GM12878 (cell line): ENCODE data around the gene SLC25A13. TPM values are rescaled to one million over a fixed set of nuclear protein-coding genes. Genes with fewer than 3 reads are reported as not detected.

Source experiments
- ATAC-seq: fragments of 200-7000 bp; cut with Tn5 transposase; 3 replicates; pipeline ENCODE4 v1.9.1; 2020; ENCODE audit warnings: mild to moderate bottlenecking, moderate library complexity
- BruUV-seq: library from RNA; stranded (reverse); fragments of 400-500 nt; replicated peaks from 2 replicates; lab custom pipeline; 2021; lab: Mats Ljungman, UMichigan
- CTCF ChIA-PET: fragments of 300-600 bp; sonication (Branson Sonifier 250); formaldehyde crosslinking; extraction: SDS; loops from one replicate; lab custom pipeline; 2021; ENCODE audit warnings: inconsistent platforms; lab: Yijun Ruan, JAX
- POLR2A ChIA-PET: fragments of 350-600 bp; formaldehyde crosslinking; extraction: SDS; loops from one replicate; lab custom pipeline; 2021; ENCODE audit warnings: inconsistent platforms; lab: Charles Lee
- RAD21 ChIA-PET: fragments of 300-600 bp; sonication (Branson Sonifier 250); formaldehyde crosslinking; loops from one replicate; lab custom pipeline; 2023; ENCODE audit warnings: antibody characterized with exemption; ENCODE audit not compliant: unreplicated experiment; lab: Charles Lee
- SMC1A ChIA-PET: fragments of 300-600 bp; sonication (Branson Sonifier 250); formaldehyde crosslinking; loops from one replicate; lab custom pipeline; 2023; ENCODE audit not compliant: unreplicated experiment, uncharacterized antibody; lab: Charles Lee
- DNase-seq: peaks from one replicate; pipeline ENCODE4 v3.0.0-alpha.2; 2011; ENCODE audit warnings: low read depth, low spot score
- FAIRE-seq: peaks from 3 replicates; lab custom pipeline; 2011; peaks lifted over from hg19 to GRCh38; lab: Jason Lieb, UNC
- H2AFZ ChIP-seq: 2 replicates; pipeline ENCODE4 v1.6.0; 2011; ENCODE audit warnings: low read depth, low read length, control low read depth; ENCODE audit not compliant: control insufficient read depth
- H3K27ac ChIP-seq: 2 replicates; pipeline ENCODE4 v1.5.1; 2011; ENCODE audit warnings: control low read depth; ENCODE audit not compliant: control insufficient read depth, insufficient read depth
- H3K27me3 ChIP-seq, 2 experiments: replicated peaks in 1 of 2; 2 replicates each; pipeline versions ENCODE4 v1.6.0 to v1.6.1; 2011; ENCODE audit warnings: low read length in 1 of 2; ENCODE audit not compliant: control insufficient read depth in 2 of 2, insufficient read depth in 2 of 2
- H3K36me3 ChIP-seq, 2 experiments: 2 replicates each; pipeline ENCODE4 v1.5.1; 2011; ENCODE audit warnings: low read length in 1 of 2; ENCODE audit not compliant: control insufficient read depth in 2 of 2, insufficient read depth in 2 of 2
- H3K4me1 ChIP-seq: 2 replicates; pipeline ENCODE4 v1.6.1; 2011; ENCODE audit warnings: mild to moderate bottlenecking, low read length, moderate library complexity, mixed read lengths; ENCODE audit not compliant: control insufficient read depth, insufficient read depth
- H3K4me2 ChIP-seq: 2 replicates; pipeline ENCODE4 v1.6.0; 2011; ENCODE audit warnings: control low read depth; ENCODE audit not compliant: control insufficient read depth, insufficient read depth
- H3K4me3 ChIP-seq: fragments of 200-600 bp; sonication (generic); 2 replicates; pipeline ENCODE4 v1.5.1; 2016
- H3K79me2 ChIP-seq: 2 replicates; pipeline ENCODE4 v1.6.0; 2011; ENCODE audit warnings: low read length; ENCODE audit not compliant: control insufficient read depth, insufficient read depth
- H3K9ac ChIP-seq: 2 replicates; pipeline ENCODE4 v1.8.0; 2011; ENCODE audit warnings: low read length, control low read depth, mixed read lengths; ENCODE audit not compliant: control insufficient read depth, insufficient read depth
- H3K9me3 ChIP-seq: replicated peaks from 3 replicates; pipeline ENCODE4 v1.5.1; 2011; ENCODE audit warnings: mild to moderate bottlenecking, low read length; ENCODE audit not compliant: control insufficient read depth, insufficient read depth
- H4K20me1 ChIP-seq: 2 replicates; pipeline ENCODE4 v1.6.0; 2011; ENCODE audit not compliant: control insufficient read depth, insufficient read depth
- BMI1 ChIP-seq: fragments of 450-650 bp; IDR thresholded peaks from 2 replicates; pipeline ENCODE4 v1.6.1; 2016; ENCODE audit warnings: mild to moderate bottlenecking, moderate library complexity, borderline replicate concordance
- CHD4 ChIP-seq: fragments of 200-600 bp; sonication (generic); IDR thresholded peaks from 2 replicates; pipeline ENCODE4 v1.6.1; 2016; ENCODE audit warnings: mild to moderate bottlenecking
- E2F8 ChIP-seq: fragments of 450-650 bp; IDR thresholded peaks from 2 replicates; pipeline ENCODE4 v1.6.1; 2018; ENCODE audit warnings: mild to moderate bottlenecking, low read depth, moderate library complexity; ENCODE audit not compliant: partially characterized antibody
- EGR1 ChIP-seq, 2 experiments: IDR thresholded peaks; 1 replicate in 1 of 2; 2 replicates in 1 of 2; pipeline ENCODE4 v1.6.1; 2011 to 2012; ENCODE audit warnings: low read depth in 2 of 2, low read length in 2 of 2, borderline replicate concordance in 1 of 2, mild to moderate bottlenecking in 1 of 2, moderate library complexity in 1 of 2
- FOXK2 ChIP-seq: fragments of 450-650 bp; IDR thresholded peaks from 2 replicates; pipeline ENCODE4 v1.6.1; 2017; ENCODE audit warnings: mild to moderate bottlenecking, moderate library complexity
- FOXM1 ChIP-seq: IDR thresholded peaks from 2 replicates; pipeline ENCODE4 v1.6.1; 2012; ENCODE audit warnings: low read depth, mild to moderate bottlenecking, inconsistent platforms, low read length, moderate library complexity
- HCFC1 ChIP-seq: fragments of 150-350 bp; IDR thresholded peaks from 2 replicates; pipeline ENCODE4 v1.6.1; 2014; ENCODE audit warnings: low read length
- HDAC2 ChIP-seq: fragments of 200-600 bp; sonication (generic); IDR thresholded peaks from 2 replicates; pipeline ENCODE4 v1.6.1; 2017
- KAT2A ChIP-seq: conservative IDR thresholded peaks from 2 replicates; pipeline ENCODE4 v1.6.1; 2011; ENCODE audit warnings: low read depth, low read length; ENCODE audit not compliant: control insufficient read depth
- MEF2B ChIP-seq: fragments of 450-650 bp; IDR thresholded peaks from 2 replicates; pipeline ENCODE4 v1.6.1; 2018; ENCODE audit warnings: mild to moderate bottlenecking, moderate library complexity; ENCODE audit not compliant: partially characterized antibody, poor library complexity, severe bottlenecking
- MYC ChIP-seq: IDR thresholded peaks from 2 replicates; pipeline ENCODE4 v1.6.1; 2011; ENCODE audit warnings: mild to moderate bottlenecking, low read length, moderate library complexity, inconsistent platforms; ENCODE audit not compliant: insufficient read depth, insufficient replicate concordance, insufficient read length, severe bottlenecking
- PAX5 ChIP-seq: IDR thresholded peaks from 2 replicates; pipeline ENCODE4 v1.6.1; 2011; ENCODE audit warnings: low read depth, low read length, borderline replicate concordance
- RELA ChIP-seq: fragments of 450-650 bp; IDR thresholded peaks from 2 replicates; pipeline ENCODE4 v1.8.0; 2014; ENCODE audit warnings: borderline replicate concordance; ENCODE audit not compliant: partially characterized antibody
- RELB ChIP-seq: fragments of 450-650 bp; IDR thresholded peaks from 2 replicates; pipeline ENCODE4 v1.6.1; 2017; ENCODE audit warnings: low read depth, mild to moderate bottlenecking, moderate library complexity
- SP1 ChIP-seq: IDR thresholded peaks from one replicate; pipeline ENCODE4 v1.6.1; 2011; ENCODE audit warnings: low read depth, low read length
- STAT1 ChIP-seq: fragments of 450-650 bp; conservative IDR thresholded peaks from 2 replicates; pipeline ENCODE4 v1.6.1; 2014; ENCODE audit warnings: antibody characterized with exemption, mild to moderate bottlenecking
- WRNIP1 ChIP-seq: IDR thresholded peaks from 2 replicates; pipeline ENCODE4 v1.6.1; 2011; ENCODE audit warnings: low read depth, low read length, improper control_type of control experiment, borderline replicate concordance
- ZBTB11 ChIP-seq: fragments of 450-650 bp; formaldehyde crosslinking; IDR thresholded peaks from 2 replicates; pipeline ENCODE4 v1.5.0; 2022; ENCODE audit warnings: mild to moderate bottlenecking, missing genetic modification characterization
- ZNF207 ChIP-seq: fragments of 450-650 bp; IDR thresholded peaks from 2 replicates; pipeline ENCODE4 v1.6.1; 2014; ENCODE audit warnings: antibody characterized with exemption, mild to moderate bottlenecking, borderline replicate concordance
- WGBS: methylation state at CpG from one replicate; pipeline ENCODE4 v1.1.6; 2016; ENCODE audit warnings: low lambda C conversion rate; ENCODE audit not compliant: insufficient replicate concordance, insufficient coverage; ENCODE audit errors: missing lambda C conversion rate; 5-methylcytosine and 5-hydroxymethylcytosine counted together
- in situ Hi-C: fragments of 300-500 bp; cut with MboI; formaldehyde crosslinking; loops from 9 replicates; pipeline ENCODE4 v1.14.3; 2018; ENCODE audit warnings: mixed read lengths
- intact Hi-C: fragments of 100-400 bp; cut with micrococcal nuclease; formaldehyde crosslinking; loops from one replicate; pipeline ENCODE4 v1.14.2; 2022; ENCODE audit not compliant: unreplicated experiment
- polyA plus RNA-seq, 11 experiments: library from polyadenylated mRNA; depleted of rRNA in 4 of 11; unstranded in 6 of 11; stranded (reverse) in 5 of 11; fragments of >200 nt; fragmentation: Nextera tagmentation in 4 of 11; fragmentation: Illumina TruSeq in 1 of 11; extraction: Ambion mirVana in 4 of 11; extraction: Trizol in 1 of 11; gene quantifications; 1 replicate in 1 of 11; 2 replicates in 10 of 11; pipeline versions ENCODE4 v1.2.1 to v1.2.3, GENCODE V29; 2011 to 2016; ENCODE audit warnings: inconsistent platforms in 2 of 11, missing spikeins in 2 of 11, low read depth in 1 of 11
- total RNA-seq, 4 experiments: library from RNA; depleted of rRNA in 3 of 4; stranded (reverse); fragments of >200 nt in 3 of 4; fragmentation: Illumina TruSeq in 1 of 4; extraction: Trizol in 1 of 4; gene quantifications; 2 replicates each; pipeline versions ENCODE4 v1.2.1 to v1.2.3, GENCODE V29; 2013 to 2021

The SLC25A13 gene
- total and polyA plus RNA-seq, 10 of the 15 experiments (the other 5 are each of a cell fraction or from before 2014, with no cell fraction given), result 7.0 to 24.7 (median 18.6) TPM

GRCh38 chr7:96221888-96222287, 100.0 kb downstream of the SLC25A13 start:
- intact Hi-C loops, result no loop called here

More at GRCh38 chr7:96221888-96222287, 100.0 kb downstream of the SLC25A13 start:
- TF ChIP-seq BMI1 (no peak), FOXK2 (no peak), RELA (no peak), ZNF207 (no peak), STAT1 (no peak), E2F8 (no peak), MEF2B (no peak), PAX5 (no peak), EGR1 (IDR thresholded peaks at IDR 0.05; ENCODE audit: borderline replicate concordance in 1 of 2, low read depth in 2 of 2, low read length in 2 of 2) (no peak), WRNIP1 (no peak), FOXM1 (no peak), HDAC2 (no peak), KAT2A (no peak), RELB (no peak), MYC (no peak), HCFC1 (no peak), SP1 (no peak), CHD4 (no peak), ZBTB11 (no peak)
- Histone ChIP-seq H3K4me1 (no peaks in the 10 kb centered on the region), H4K20me1 (no peaks in the 10 kb centered on the region), H3K27ac (no peak overlapping the region), H3K9ac (no peak overlapping the region), H3K4me2 (no peak overlapping the region), H2AFZ (no peak overlapping the region), H3K9me3 (no peaks in the 10 kb centered on the region), H3K4me3 (no peak overlapping the region), H3K36me3 (no peaks in the 10 kb centered on the region), H3K79me2 (no peaks in the 10 kb centered on the region), H3K27me3 (no peaks in the 10 kb centered on the region)
- POLR2A ChIA-PET, result no interaction called here
- no TSS peak for BruUV-seq
- CTCF ChIA-PET, result no interaction called here
- FAIRE-seq (no peak), DNase-seq (no peak), ATAC-seq (no peak)
- in situ Hi-C loops, result no loop called here
- whole genome bisulfite sequencing, result over 99% methylated on average over 5 of the region's 5 CpGs
- SMC1A ChIA-PET, result no interaction called here
- RAD21 ChIA-PET, result no interaction called here
